Jurkat, Clone E6-1 (cell line): Measurements from ENCODE around the gene TEX54. TPM values are rescaled to one million over a fixed set of nuclear protein-coding genes. Genes with fewer than 3 reads are reported as not detected.
"Not testable (repeated sequence)": the region's sequence is repeated elsewhere in the genome, so short reads cannot be mapped to it uniquely, and the experiment has no call there.

Experiments used
- DNase-seq: peaks from one replicate; pipeline ENCODE4 v3.0.0-alpha.2; 2011; ENCODE audit warnings: low read depth, low spot score
- H3K4me3 ChIP-seq: 2 replicates; pipeline ENCODE4 v1.5.1; 2011; ENCODE audit warnings: mild to moderate bottlenecking, low read length, control low read depth, moderate library complexity
- polyA plus RNA-seq: library from polyadenylated mRNA; unstranded; fragments of >200 nt; gene quantifications from one replicate; pipeline ENCODE4 v1.2.1, GENCODE V29; 2012; ENCODE audit warnings: missing spikeins; ENCODE audit not compliant: insufficient read length, insufficient read depth

TEX54 gene
- polyA plus RNA-seq: not detected

GRCh38 chr11:62832336-62833234 is at the start of gene TEX54:
Gene TEX54 (minus strand): TSS chr11:62832841.
- DNase-seq: no peak

GRCh38 chr11:62882431-62882749 is 49.7 kb upstream of the TEX54 start:
- DNase-seq: no peak
- H3K4me3 ChIP-seq: peak overlapping the region; percentile 96

More at GRCh38 chr11:62832336-62833234, at the start of gene TEX54:
- peak within 1 kb of the TSS; percentile 81 for H3K4me3 ChIP-seq

DNA sequence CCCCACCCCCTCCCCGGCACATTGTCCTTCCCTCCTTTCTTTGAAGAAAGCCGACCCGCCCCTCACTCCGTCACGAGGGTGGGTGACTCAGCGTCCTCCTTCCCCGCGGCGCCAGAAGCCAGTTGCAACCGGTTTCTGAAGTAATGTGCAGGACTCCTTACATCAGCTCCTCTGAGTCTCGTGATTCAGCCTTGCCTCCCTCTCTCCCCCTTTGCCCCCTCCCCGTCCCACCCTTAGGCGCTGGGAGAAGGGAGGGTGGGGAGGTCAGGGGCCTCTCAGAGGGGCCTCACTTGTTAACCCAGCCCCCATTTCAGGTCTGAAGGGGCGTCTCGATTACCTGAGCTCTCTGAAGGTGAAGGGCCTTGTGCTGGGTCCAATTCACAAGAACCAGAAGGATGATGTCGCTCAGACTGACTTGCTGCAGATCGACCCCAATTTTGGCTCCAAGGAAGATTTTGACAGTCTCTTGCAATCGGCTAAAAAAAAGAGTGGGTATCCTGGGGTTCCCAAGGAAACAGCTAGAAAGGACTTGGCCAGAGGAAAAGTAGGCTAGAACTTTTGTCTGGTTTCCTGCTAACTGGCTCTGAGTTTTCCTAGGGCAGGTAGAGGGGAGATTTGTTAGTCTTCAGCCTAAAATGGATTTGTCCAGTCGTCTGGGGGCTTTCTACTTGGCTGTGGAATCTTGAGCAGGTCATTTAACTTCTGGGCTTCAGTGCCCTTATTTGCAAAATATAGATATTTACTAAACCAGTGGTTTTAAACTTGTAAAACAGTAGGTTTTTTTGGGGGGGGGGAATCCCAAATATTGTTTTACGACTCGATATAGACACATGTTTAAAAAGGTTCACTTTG is 49.2 kb upstream of the TEX54 start:
- DNase-seq: peak; percentile 89

GRCh38 chr11:62880803-62881578 is 48.4 kb upstream of the TEX54 start, which contains the start of gene SLC3A2:
Gene SLC3A2 (plus strand): TSS chr11:62880896. CDS start chr11:62881024, 128 bp downstream.
- peak within 1 kb of the TSS; percentile 96 for H3K4me3 ChIP-seq
- peak; percentile 73 for DNase-seq

More for the DNA sequence above, 49.2 kb upstream of the TEX54 start:
- peak overlapping the region; percentile 96 for H3K4me3 ChIP-seq

DNA sequence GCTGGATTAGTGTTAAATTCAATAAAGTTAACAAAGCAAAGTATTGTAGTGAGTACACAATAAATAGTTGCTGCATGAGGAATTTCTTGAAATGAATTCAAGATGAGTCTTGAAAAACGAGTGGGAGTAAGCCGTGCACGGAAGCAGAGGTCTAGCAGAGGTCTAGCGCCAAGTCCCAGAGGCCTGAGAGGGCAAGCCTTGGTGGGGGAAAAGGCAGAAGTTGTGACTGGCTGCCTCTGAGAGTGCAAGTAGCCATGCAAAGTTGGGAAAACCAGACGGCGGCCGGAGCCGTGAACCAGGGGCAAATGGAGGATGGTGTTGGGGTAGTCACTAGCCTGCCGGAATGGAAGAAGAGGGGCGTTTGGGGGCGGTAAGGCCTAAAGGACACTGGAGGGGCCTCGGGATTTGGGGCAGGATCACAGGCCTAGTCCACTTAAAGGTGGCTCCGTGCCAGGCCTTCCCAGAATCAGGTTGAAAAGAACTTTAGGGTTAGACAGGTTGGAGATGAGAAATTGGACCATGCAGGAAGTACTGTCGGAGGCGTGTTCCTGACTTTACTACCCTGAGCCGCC is 47.7 kb upstream of the TEX54 start:
- no peak for DNase-seq
- H3K4me3 ChIP-seq: peak overlapping the region; percentile 96

- no peak for DNase-seq
- H3K4me3 ChIP-seq: no peak overlapping the region
Measured at GRCh38 chr11:62879235-62879978, 46.8 kb upstream of the TEX54 start.

DNA sequence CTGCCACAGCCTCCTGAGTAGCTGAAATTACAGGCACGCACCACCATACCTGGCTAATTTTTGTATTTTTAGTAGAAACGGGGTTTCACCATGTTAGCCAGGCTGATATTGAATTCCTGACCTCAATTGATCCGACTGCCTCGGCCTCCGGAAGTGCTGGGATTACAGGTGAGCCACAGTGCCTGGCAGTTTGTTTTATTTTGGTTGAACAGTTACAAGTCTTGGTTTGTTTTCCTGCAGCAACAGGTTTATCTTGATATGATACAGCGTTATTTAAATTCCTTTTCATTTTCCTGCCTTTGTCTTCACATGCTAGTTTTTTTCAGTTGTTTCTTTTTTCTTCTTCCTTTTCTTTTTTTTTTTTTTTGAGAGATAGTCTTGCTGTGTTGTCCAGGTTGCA is 44.1 kb upstream of the TEX54 start:
- H3K4me3 ChIP-seq: no peak overlapping the region
- no peak for DNase-seq

DNA sequence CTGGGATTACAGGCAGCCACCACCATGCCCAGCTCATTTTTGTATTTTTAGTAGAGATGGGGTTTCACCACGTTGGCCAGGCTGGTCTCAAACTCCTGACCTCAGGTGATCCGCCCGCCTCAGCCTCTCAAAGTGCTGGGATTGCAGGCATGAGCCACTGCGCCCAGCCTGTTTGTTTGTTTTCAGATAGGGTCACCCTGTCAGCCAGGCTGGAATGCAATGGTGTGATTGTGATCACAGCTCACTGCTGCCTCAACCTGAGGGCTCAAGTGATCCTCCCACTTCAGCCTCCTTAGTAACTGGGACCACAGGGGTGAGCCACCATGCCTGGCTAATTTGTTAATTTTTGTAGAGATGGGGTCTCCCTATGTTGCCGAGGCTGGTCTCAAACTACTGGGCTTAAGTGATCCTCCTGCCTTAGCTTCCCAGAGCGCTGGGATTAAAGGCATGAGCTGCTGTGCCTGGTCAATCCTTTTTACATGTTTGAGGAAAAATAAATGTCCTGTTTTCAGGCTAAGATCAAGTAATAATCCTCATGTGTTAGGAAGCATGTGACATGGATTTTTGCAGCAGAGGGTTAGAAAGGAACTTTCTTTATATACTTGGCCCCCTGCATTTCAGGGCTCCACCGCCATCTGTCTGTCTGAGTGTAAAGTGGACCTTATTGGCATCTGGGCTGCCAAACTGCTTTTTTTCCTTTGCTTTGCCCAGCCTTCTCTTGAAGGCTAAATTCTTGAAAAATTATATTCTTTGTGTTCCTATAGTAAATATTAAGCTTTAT is 43.2 kb upstream of the TEX54 start:
- no peak for DNase-seq
- H3K4me3 ChIP-seq: no peak overlapping the region

- DNase-seq: no peak
- H3K4me3 ChIP-seq: no peak overlapping the region
Measured at GRCh38 chr11:62874851-62875250, 42.2 kb upstream of the TEX54 start.

DNA sequence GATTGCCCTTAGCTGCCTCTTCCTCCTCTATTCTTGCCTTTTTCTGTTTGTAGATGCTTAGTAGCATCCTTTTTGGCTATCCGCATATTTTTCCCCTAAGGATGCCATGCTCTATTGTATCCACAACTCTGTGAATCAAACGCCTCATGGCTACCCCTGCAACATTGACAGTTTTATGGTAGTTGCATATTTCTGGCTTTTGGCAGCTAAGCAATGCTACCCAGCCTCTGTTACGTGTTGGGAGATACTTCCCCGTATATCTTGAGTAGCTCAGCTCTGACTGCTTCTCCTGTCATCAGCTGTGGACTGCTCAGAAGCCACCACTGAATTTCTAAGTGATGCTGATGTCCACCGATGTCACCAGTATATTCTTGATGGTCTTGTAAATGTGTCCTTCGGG is 33.0 kb upstream of the TEX54 start:
- no peak overlapping the region for H3K4me3 ChIP-seq
- no peak for DNase-seq

DNA sequence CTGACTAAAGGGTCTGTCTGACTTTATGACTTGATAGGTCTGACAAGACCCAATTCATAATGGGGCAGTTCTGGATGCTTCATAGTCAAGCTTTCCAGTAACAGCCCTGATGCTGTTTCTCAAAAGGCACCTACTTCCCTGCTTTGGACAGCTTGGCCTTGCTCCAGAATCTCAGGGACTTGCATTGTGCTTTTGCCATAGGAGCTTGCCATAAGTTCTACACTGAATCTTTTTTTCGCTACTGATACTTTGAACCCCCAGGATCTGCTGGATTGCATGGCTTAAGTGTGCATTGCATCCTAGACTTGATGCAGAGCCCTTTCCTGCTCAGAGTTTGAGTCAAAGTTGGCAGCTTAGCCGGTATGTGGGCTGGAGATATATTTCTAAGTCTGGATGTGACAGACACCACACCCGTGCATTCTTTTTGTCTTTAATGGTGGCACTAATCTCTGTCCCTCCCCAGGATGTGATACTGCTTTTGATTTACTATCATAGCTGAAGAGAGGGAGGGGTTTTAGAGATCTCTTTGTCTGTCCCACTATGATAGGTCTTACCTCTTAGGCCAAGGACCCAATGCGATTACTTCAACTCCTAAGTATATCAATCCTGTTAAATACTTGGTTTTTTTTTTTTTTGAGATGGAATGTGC is 31.2 kb upstream of the TEX54 start:
- no peak for DNase-seq
- H3K4me3 ChIP-seq: no peak overlapping the region

DNA sequence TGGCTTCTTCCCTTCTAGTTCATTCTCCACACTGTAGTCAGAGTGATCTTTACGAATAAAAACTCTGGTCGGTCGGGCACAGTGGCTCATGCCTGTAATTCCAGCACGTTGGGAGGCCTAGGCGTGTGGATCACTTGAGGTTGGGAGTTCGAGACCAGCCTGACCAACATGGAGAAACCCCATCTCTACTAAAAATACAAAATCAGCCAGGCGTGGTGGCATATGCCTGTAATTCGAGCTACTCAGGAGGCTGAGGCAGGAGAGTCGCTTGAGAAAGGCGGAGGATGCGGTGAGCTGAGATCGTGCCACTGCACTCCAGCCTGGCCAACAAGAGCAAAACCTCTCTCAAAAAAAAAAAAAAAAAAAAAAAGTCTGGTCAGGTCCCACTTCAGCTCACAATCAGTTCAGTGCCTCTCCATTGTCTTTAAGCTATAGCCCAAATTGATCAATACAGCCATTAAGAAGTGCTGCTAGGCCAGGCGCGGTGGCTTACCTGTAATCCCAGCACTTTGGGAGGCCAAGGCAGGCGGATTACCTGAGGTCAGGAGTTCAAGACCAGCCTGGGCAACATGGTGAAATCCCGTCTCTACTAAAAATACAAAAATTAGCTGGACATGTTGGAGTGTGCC is 29.0 kb upstream of the TEX54 start:
- not testable (repeated sequence) for H3K4me3 ChIP-seq, DNase-seq

DNA sequence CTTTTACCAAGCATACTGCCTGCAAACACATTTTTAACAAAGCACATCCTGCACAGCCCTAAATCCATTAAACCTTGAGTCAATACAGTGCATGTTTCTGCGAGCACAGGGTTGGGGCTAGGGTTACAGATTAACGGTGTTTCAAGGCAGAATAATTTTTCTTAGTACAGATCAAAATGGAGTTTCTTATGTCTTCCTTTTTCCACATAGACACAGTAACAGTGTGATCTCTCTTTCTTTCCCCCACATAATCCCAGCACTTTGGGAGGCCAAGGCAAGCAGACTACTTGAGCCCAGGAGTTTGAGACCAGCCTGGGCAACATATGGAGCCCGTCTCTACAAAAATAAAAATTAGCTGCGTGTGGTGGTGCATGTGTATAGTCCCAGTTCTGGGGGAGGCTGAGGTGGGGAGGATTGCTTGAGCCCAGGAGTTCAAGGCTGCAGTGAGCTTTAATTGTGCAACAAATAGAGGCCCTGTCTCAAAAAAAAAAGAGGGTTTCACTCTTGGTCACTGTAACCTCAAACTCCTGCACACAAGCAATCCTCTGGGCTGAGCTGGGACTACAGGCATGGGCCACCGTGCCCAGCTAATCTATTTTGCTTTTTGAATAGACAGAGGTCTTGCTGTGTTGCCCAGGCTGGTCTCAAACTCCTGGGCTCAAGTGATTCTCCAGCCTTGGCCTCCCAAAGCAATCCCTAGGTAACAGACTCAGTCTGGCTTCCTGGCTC is 28.4 kb upstream of the TEX54 start:
- no peak for DNase-seq

GRCh38 chr11:62859281-62859703 is 26.7 kb upstream of the TEX54 start:
- DNase-seq, H3K4me3 ChIP-seq: not testable (repeated sequence)

More for the DNA sequence above, 28.4 kb upstream of the TEX54 start:
- no peak overlapping the region for H3K4me3 ChIP-seq

DNA sequence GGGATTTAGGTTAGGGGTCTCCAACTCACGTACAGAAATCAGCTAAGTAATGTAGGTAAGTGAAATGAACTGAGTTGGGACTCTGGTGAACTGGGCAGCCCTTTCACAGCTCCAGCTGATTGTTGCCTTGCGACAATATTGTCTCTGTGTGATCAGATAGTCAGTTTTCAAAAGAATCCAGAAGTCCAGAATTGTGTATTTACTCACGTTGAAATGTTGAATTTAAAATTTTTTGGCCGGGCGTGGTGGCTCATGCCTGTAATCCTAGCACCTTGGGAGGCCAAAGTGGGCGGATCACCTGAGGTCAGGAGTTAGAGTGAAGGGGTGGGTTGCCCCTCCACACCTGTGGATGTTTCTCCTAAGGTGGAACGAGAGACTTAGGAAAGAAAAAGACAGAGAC is 25.6 kb upstream of the TEX54 start:
- DNase-seq: no peak
- no peak overlapping the region for H3K4me3 ChIP-seq

DNA sequence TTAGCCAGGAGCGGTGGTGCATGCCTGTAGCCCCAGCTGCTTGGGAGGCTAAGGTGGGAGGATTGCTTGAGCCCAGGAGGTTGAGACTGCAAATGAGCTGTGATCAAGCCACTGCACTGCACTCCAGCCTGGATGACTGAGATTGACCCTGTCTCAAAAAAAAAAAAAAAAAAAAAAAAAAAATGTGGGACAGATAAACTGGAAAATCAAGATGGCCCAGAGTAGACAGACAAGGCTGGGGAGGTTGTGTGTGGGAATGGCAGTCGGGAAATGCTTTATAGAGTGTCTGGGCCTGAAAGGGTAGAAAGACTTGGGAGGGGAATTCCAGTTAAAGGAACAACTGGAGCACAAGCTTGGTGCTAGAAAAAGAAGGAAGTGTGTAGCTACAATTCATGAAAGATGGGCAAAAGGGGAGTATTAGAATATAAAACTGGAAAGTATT is 24.9 kb upstream of the TEX54 start:
- no peak for DNase-seq
- peak overlapping the region; percentile 96 for H3K4me3 ChIP-seq
